MM.1S (cell line): ENCODE measurements around the gene COL11A2.

Source experiments
- CTCF ChIP-seq: fragments of 300-600 bp; sonication (generic); IDR thresholded peaks from 2 replicates; pipeline ENCODE4 v1.5.1; 2016; ENCODE audit warnings: antibody characterized with exemption, low read length, mixed read lengths
- EZH2 ChIP-seq: fragments of 300-600 bp; sonication (generic); optimal IDR thresholded peaks from 2 replicates; pipeline ENCODE3; 2017; ENCODE audit warnings: low read depth, mild to moderate bottlenecking, antibody characterized with exemption, low read length, mixed read lengths

- TF ChIP-seq CTCF (no peak), EZH2 (no peak)
Measured at GRCh38 chr6:33192671-33193602, 670 bp upstream of the COL11A2 start.
